Activated CD8-positive, alpha-beta memory T cell treated with anti-CD3 and anti-CD28 coated beads for 36 hours (primary cell): ENCODE measurements around the gene SH2D5. TPM values are rescaled to one million over a fixed set of nuclear protein-coding genes. Genes with fewer than 3 reads are reported as not detected.
"Not testable (repeated sequence)": the region's sequence is repeated elsewhere in the genome, so short reads cannot be mapped to it uniquely, and the experiment has no call there.

Experiments
- CTCF ChIA-PET: fragments of 350-600 bp; sonication (Branson Sonifier 250); formaldehyde crosslinking; loops from one replicate; lab custom pipeline; 2021; ENCODE audit warnings: antibody characterized with exemption; lab: Charles Lee
- POLR2A ChIA-PET: fragments of 350-600 bp; sonication (Branson Sonifier 250); formaldehyde crosslinking; loops from one replicate; lab custom pipeline; 2021; ENCODE audit warnings: antibody characterized with exemption; lab: Charles Lee
- total RNA-seq, 2 experiments: library from RNA; stranded (reverse); gene quantifications; one replicate each; pipeline ENCODE4 v1.2.3, GENCODE V29; 2021

The SH2D5 gene
- total RNA-seq, 2 experiments from 2014 or later, result 0.34 to 0.55 TPM

GRCh38 chr1:20719871-20720620 lies 12.5 kb downstream of the SH2D5 start:
- CTCF ChIA-PET, result interaction anchor here (1.2 to 2.6 kb wide), 3 partner anchors 13 to 475 kb away, joined by 4 to 7 read pairs (median 5); partner anchors contain the start of gene SH2D5
- POLR2A ChIA-PET, result no interaction called here

- POLR2A ChIA-PET, result no interaction called here
Measured at GRCh38 chr1:20719261-20719660, 13.2 kb downstream of the SH2D5 start.

GRCh38 chr1:20718343-20718882 lies 14.1 kb downstream of the SH2D5 start:
- CTCF ChIA-PET, result interaction anchor here (1.9 to 2.6 kb wide), 2 partner anchors 15 to 22 kb away, joined by 5 to 7 read pairs; partner anchors contain the start of gene SH2D5

More at GRCh38 chr1:20719261-20719660, 13.2 kb downstream of the SH2D5 start:
- CTCF ChIA-PET, result interaction anchor here (1.9 to 2.6 kb wide), 2 partner anchors 14 to 22 kb away, joined by 5 to 7 read pairs; partner anchors contain the start of gene SH2D5

GRCh38 chr1:20717452-20718342 lies 14.8 kb downstream of the SH2D5 start, which contains the start of gene KIF17:
TSS of gene KIF17 (minus strand) at chr1:20718007. CDS start at chr1:20717706, 301 bp downstream.
- CTCF ChIA-PET, result interaction anchor here (2.6 kb wide), 1 partner anchor 21 kb away, joined by 7 read pairs; no protein-coding TSS in a partner anchor
- POLR2A ChIA-PET, result no interaction called here

More at GRCh38 chr1:20718343-20718882, 14.1 kb downstream of the SH2D5 start:
- POLR2A ChIA-PET, result not testable (repeated sequence)

- ChIA-PET POLR2A (no interaction called here), CTCF (interaction anchor here (0.7 kb wide), 1 partner anchor 32 kb away, joined by 4 read pairs; no protein-coding TSS in a partner anchor)
Measured at GRCh38 chr1:20716232-20716631, 16.3 kb downstream of the SH2D5 start.

GRCh38 chr1:20715406-20715805 lies 17.1 kb downstream of the SH2D5 start:
- ChIA-PET POLR2A (interaction anchor here (0.6 kb wide), 1 partner anchor 37 kb away, joined by 8 read pairs; no protein-coding TSS in a partner anchor), CTCF (interaction anchor here (0.7 kb wide), 1 partner anchor 33 kb away, joined by 4 read pairs; no protein-coding TSS in a partner anchor)

- ChIA-PET POLR2A (no interaction called here), CTCF (no interaction called here)
Measured at GRCh38 chr1:20713440-20713839, 19.1 kb downstream of the SH2D5 start.

GRCh38 chr1:20712215-20712577 lies 20.3 kb downstream of the SH2D5 start:
- ChIA-PET CTCF (no interaction called here), POLR2A (no interaction called here)

- ChIA-PET CTCF (no interaction called here), POLR2A (interaction anchor here (0.5 kb wide), 1 partner anchor 350 kb away, joined by 6 read pairs; no protein-coding TSS in a partner anchor)
Measured at GRCh38 chr1:20711285-20712214, 21.0 kb downstream of the SH2D5 start.

- ChIA-PET CTCF (no interaction called here), POLR2A (no interaction called here)
Measured at GRCh38 chr1:20710469-20711284, 21.8 kb downstream of the SH2D5 start.

- ChIA-PET CTCF (no interaction called here), POLR2A (no interaction called here)
Measured at GRCh38 chr1:20709868-20710267, 22.6 kb downstream of the SH2D5 start.

GRCh38 chr1:20708891-20709290 lies 23.6 kb downstream of the SH2D5 start:
- ChIA-PET POLR2A (no interaction called here), CTCF (no interaction called here)

GRCh38 chr1:20708057-20708456 lies 24.4 kb downstream of the SH2D5 start:
- ChIA-PET POLR2A (no interaction called here), CTCF (interaction anchor here (2.0 kb wide), 1 partner anchor 11 kb away, joined by 9 read pairs; no protein-coding TSS in a partner anchor)

- POLR2A ChIA-PET, result no interaction called here
- CTCF ChIA-PET, result interaction anchor here (0.6 to 2.0 kb wide), 2 partner anchors 10 to 684 kb away, joined by 3 to 9 read pairs; no protein-coding TSS in a partner anchor
Measured at GRCh38 chr1:20706841-20707240, 25.7 kb downstream of the SH2D5 start.

GRCh38 chr1:20705203-20705755 lies 27.2 kb downstream of the SH2D5 start:
- CTCF ChIA-PET, result no interaction called here

GRCh38 chr1:20704390-20705202 lies 27.9 kb downstream of the SH2D5 start:
- ChIA-PET CTCF (no interaction called here), POLR2A (interaction anchor here (0.5 kb wide), 1 partner anchor 373 kb away, joined by 3 read pairs; no protein-coding TSS in a partner anchor)

More at GRCh38 chr1:20705203-20705755, 27.2 kb downstream of the SH2D5 start:
- POLR2A ChIA-PET, result no interaction called here
